DLD1 (cell line): ENCODE measurements around the gene AAGAB.

Source experiments
- in situ Hi-C: cut with HindIII; loops from 2 replicates; pipeline ENCODE4 v1.10.0; 2017; ENCODE audit warnings: low sequenced_read_pairs

Gene AAGAB

GRCh38 chr15:67190326-67190725, 64.1 kb downstream of the AAGAB start:
- in situ Hi-C loops = no loop called here

- in situ Hi-C loops = no loop called here
Measured at GRCh38 chr15:67189326-67190051, 65.0 kb downstream of the AAGAB start.

- in situ Hi-C loops = no loop called here
Measured at GRCh38 chr15:67188551-67189218, 65.8 kb downstream of the AAGAB start.

- in situ Hi-C loops = no loop called here
Measured at GRCh38 chr15:67187351-67187854, 67.1 kb downstream of the AAGAB start.

GRCh38 chr15:67186688-67187087, 67.8 kb downstream of the AAGAB start:
- in situ Hi-C loops = no loop called here

GRCh38 chr15:67186226-67186649, 68.2 kb downstream of the AAGAB start:
- in situ Hi-C loops = no loop called here

GRCh38 chr15:67185621-67186225, 68.7 kb downstream of the AAGAB start:
- in situ Hi-C loops = no loop called here

- in situ Hi-C loops = no loop called here
Measured at GRCh38 chr15:67185051-67185450, 69.4 kb downstream of the AAGAB start.

GRCh38 chr15:67184208-67184925, 70.1 kb downstream of the AAGAB start:
- in situ Hi-C loops = no loop called here

- in situ Hi-C loops = no loop called here
Measured at GRCh38 chr15:67183443-67184169, 70.9 kb downstream of the AAGAB start.

GRCh38 chr15:67181221-67181639, 73.2 kb downstream of the AAGAB start:
- in situ Hi-C loops = no loop called here

- in situ Hi-C loops = no loop called here
Measured at GRCh38 chr15:67180514-67181191, 73.8 kb downstream of the AAGAB start.

- in situ Hi-C loops = no loop called here
Measured at GRCh38 chr15:67180035-67180434, 74.4 kb downstream of the AAGAB start.

- in situ Hi-C loops = no loop called here
Measured at GRCh38 chr15:67179411-67179995, 75.0 kb downstream of the AAGAB start.

GRCh38 chr15:67178569-67179210, 75.8 kb downstream of the AAGAB start:
- in situ Hi-C loops = no loop called here

- in situ Hi-C loops = no loop called here
Measured at GRCh38 chr15:67177752-67178151, 76.7 kb downstream of the AAGAB start.

- in situ Hi-C loops = no loop called here
Measured at GRCh38 chr15:67176195-67176971, 78.1 kb downstream of the AAGAB start.

GRCh38 chr15:67175643-67176071, 78.8 kb downstream of the AAGAB start:
- in situ Hi-C loops = no loop called here
